HG03097 (cell line): Measurements from ENCODE around the gene DSC3.
"Not testable (repeated sequence)": the region's sequence is repeated elsewhere in the genome, so short reads cannot be mapped to it uniquely, and the experiment has no call there.

Source experiments
- ATAC-seq: cut with Tn5 transposase; IDR thresholded peaks from one replicate; pipeline ENCODE4 v1.9.1; 2021; ENCODE audit not compliant: unreplicated experiment, low FRiP score

Gene DSC3

DNA sequence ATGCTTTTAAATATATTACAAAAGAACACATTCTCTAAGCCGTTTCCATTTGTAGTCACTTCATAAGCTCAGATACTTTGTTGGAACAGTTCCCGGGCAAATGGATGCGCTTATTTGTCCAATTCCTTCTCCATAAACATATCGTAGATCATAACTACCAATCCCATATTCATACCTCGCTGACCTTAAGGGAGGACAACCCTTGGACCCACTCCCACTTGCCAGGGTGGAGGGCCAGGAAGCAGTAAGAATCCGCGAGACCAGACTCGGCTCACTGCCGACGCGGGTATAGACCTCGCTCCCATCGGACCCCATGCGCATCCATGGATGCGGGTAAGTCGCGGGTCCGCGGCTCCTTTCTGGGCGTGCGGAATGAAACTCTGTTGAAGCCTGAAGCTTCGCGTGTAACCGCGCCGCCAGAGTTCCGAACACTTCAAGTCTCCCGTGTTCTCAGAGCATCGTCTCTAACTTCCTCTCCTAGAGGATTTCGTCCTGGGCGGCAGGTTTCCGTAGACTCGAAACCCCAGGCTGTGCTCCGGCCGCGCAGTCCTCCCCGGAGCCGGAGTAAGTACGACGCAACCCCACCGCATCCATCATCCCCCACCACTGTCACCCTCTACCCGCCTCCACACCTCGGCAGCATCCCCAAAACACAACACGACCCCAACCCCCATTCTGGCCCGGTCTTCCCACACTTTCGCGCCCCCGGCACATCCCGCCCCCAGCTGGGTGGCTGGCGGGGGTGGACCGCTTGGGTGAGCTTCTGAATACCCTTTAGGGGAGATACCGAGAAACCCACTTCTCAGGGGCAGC lies 1.1 kb downstream of the DSC3 start:
- ATAC-seq = no peak

DNA sequence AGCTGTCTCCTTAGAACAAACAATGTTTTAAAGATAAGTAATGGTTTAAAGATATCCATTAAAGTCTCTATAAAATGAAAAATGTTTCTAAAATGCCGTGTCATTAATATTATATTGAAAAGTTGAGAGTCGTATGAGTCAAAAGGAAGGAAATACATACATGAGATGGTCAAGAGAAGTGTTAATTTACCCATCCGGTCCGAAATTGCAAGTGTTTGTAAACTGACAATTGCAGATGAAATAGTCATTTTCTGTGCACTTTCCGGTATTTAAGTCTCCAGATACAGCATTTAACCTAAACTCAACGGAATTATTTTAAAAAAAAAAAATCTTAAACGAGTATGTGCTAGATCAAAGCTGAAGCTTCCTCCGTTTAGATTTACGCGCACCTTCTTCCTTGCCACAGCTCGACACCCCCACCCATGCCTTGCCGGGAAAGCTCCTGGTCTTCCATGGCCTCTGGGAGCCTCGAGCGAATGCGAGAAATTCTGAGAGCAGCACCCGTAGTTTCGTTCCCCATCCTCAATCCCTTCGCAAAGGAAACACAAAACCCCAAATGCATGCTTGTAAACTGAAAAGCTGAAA lies 1.8 kb downstream of the DSC3 start:
- ATAC-seq = no peak

DNA sequence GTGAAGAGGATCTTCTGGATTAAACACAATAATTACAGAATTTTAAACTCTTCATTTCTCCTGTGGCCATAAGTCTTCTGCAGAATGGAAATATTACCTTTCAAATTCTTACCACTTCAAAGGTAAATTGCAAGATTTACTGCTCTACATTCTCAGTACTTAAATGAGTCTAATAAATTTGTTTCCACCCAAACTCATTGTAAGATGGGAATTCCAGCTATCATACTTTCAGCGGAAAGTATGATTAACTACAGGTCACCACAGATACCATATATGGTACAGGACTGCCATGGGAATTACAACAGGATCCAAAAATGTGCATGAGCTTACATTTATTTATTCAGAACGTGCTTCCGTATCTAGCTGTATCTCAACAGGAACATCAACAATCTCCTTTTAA lies 3.1 kb downstream of the DSC3 start:
- no peak for ATAC-seq

DNA sequence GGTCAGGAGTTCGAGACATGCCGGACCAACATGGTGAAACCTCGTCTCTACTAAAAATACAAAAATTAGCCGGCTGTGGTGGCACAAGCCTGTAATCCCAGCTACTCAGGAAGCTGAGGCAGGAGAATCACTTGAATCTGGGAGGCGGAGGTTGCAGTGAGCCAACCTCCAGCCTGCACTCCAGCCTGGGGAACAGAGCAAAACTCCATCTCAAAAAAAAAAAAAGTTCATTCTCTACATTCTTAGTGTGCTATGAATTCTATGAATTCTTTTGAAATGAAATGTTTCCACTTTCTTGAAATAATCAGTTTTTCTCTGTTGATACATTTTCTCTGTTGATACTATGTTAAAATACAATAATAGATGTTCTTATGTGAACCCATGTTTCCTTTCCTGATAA lies 4.9 kb downstream of the DSC3 start:
- ATAC-seq = not testable (repeated sequence)

DNA sequence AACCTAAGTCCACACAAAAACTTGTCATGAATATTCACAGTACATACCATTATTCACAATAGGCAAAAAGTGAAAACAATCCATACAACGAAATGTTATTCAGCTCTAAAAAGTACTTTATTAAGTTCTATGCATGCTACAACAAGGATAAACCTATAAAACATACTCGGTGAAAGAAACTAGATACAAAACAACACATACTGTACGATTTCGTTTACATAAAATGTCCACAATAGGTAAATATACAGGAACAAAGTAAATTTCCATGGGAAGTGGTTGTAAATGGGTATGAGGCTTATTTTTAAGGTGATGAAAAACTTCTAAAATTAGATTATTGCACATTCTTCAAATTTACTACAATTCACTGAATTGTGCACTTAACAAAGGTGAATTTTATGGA lies 8.0 kb downstream of the DSC3 start:
- ATAC-seq = no peak

- ATAC-seq = no peak
Measured at GRCh38 chr18:31030574-31031278, 11.8 kb downstream of the DSC3 start.

- no peak for ATAC-seq
Measured at GRCh38 chr18:31015715-31016434, 26.7 kb downstream of the DSC3 start.

GRCh38 chr18:31011455-31011854 lies 31.1 kb downstream of the DSC3 start:
- ATAC-seq = not testable (repeated sequence)

- ATAC-seq = no peak
Measured at GRCh38 chr18:31010601-31011000, 31.9 kb downstream of the DSC3 start.

GRCh38 chr18:30999887-31000628 lies 42.5 kb downstream of the DSC3 start:
- no peak for ATAC-seq

DNA sequence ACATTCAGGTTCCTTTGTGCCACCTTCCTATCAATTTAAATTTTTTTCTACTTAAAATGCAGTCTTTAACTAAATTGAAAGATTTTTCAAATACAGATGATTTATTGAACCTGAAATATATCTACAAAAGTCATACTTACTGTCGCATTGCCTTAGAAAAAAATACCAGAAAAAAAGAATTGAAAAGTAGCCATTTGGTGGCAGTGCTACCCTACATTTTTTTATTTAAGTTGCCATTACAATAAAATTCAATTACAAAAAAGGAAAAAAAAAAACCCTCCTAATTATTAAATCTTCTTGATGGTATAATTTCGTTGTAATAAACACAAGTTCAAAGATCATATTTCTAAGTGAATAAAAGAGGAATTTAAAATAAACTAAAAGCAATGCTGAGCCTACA lies 43.4 kb downstream of the DSC3 start:
- ATAC-seq = no peak

- ATAC-seq = no peak
Measured at GRCh38 chr18:30997223-30997622, 45.3 kb downstream of the DSC3 start.

- no peak for ATAC-seq
Measured at GRCh38 chr18:30992231-30992630, 50.3 kb downstream of the DSC3 start.

GRCh38 chr18:30991397-30991796 lies 51.1 kb downstream of the DSC3 start:
- no peak for ATAC-seq

GRCh38 chr18:30989141-30989540 lies 53.4 kb downstream of the DSC3 start:
- ATAC-seq = no peak

DNA sequence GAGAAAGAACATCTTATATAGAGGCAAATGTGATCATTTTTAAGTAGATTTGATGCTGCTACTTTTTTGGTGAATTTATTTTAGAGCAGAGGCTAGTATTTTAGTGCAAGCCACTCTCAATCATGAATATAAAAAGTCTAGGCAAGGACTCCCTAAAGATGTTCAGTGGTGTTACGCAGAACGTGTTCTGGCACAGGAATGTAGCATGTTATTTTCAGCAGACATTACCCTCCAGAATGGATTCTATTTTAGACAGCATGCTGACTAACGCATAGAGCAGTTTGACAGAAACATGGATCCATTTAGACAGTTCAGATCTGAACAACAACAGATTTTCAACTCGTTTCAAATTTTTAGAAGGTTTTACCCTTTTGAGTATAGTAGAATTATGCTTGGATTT lies 54.1 kb downstream of the DSC3 start:
- ATAC-seq = no peak

- no peak for ATAC-seq
Measured at GRCh38 chr18:30987467-30988241, 54.9 kb downstream of the DSC3 start.

- no peak for ATAC-seq
Measured at GRCh38 chr18:30985753-30986152, 56.8 kb downstream of the DSC3 start.

DNA sequence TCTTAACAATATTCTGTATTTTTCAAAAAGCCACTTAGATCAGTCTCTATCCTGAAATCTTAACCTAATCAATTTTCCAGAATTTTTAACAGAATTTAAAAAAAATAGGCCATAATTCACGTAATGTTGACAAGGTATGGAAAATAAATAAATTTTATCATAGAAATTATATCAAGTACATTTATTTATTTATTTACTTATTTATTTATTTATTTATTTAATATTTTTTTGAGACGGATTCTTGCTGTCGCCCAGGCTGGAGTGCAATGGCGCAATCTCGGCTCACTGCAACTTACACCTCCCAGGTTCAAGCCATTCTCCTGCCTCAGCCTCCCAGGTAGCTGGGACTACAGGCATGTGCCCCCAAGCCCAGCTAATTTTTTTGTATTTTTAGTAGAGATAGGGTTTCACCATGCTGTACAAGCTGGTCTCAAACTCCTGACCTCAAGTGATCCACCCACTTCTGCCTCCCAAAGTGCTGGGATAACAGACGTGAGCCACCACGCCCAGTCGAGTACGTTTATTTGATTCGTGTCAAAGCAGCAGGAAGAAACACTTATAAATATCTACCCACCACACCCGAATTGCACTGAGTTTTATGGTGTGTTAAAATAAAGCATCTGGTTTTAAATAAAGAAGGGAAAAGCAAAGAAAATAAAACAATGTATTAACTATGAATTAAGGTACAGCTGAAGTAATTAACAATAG lies 60.1 kb downstream of the DSC3 start:
- no peak for ATAC-seq
